SH-SY5Y (cell line): ENCODE measurements around the gene RYR1.

Experiments used
- GATA2 ChIP-seq: IDR thresholded peaks from 2 replicates; pipeline ENCODE4 v1.6.1; 2011; ENCODE audit warnings: mild to moderate bottlenecking, low read depth, low read length
- GATA3 ChIP-seq: IDR thresholded peaks from 2 replicates; pipeline ENCODE4 v1.6.1; 2011; ENCODE audit warnings: low read depth, mild to moderate bottlenecking, low read length, moderate library complexity

DNA sequence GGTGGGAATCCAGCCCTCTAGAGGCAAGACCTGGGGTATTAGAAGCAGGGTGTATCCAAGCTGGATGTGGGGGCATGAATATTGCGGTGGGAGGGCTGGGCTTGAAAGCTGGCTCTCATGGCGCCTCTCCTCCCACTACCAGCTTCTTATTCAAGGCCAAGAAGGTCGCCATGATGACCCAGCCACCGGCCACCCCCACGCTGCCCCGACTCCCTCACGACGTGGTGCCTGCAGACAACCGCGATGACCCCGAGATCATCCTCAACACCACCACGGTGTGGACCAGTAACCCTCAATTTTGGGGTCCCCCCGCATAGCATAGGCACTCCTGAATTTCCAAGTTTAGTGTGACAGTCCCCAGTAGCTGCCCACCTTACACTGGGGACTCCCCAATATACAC, 41.7 kb downstream of the RYR1 start:
- TF ChIP-seq GATA2 (no peak), GATA3 (no peak)
